Left kidney (tissue), 2 donors: ENCODE data around the gene ATP13A2. TPM values are rescaled to one million over a fixed set of nuclear protein-coding genes. Genes with fewer than 3 reads are reported as not detected.

Source experiments
- DNase-seq: peaks from one replicate; pipeline ENCODE4 v3.0.0-alpha.2; 2013
- polyA plus RNA-seq: library from polyadenylated mRNA; unstranded; fragments of 120-200 nt; gene quantifications from one replicate; pipeline ENCODE4 v1.2.1, GENCODE V29; 2013; ENCODE audit not compliant: insufficient read length

ATP13A2 gene
- polyA plus RNA-seq, 1 donor, result 30.4 TPM

DNA sequence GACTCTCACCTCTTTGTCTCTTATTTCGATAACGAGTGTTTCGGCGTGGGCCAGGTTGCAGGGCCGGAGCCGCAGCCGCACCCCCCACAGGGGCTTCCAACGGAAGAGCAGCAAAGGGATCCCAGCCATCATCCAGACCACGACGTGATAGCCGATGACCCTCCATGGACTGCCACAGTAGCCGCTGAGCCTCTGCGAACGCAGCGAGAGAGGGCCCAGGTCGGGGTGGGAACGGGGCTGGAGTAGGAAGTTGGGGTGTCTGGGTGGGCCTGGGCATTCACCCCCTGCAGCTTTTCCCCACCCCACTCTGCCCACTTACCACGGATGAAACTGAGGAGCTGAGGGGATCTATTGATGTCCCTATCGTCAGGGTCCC, 6.4 kb downstream of the ATP13A2 start:
- no peak for DNase-seq

DNA sequence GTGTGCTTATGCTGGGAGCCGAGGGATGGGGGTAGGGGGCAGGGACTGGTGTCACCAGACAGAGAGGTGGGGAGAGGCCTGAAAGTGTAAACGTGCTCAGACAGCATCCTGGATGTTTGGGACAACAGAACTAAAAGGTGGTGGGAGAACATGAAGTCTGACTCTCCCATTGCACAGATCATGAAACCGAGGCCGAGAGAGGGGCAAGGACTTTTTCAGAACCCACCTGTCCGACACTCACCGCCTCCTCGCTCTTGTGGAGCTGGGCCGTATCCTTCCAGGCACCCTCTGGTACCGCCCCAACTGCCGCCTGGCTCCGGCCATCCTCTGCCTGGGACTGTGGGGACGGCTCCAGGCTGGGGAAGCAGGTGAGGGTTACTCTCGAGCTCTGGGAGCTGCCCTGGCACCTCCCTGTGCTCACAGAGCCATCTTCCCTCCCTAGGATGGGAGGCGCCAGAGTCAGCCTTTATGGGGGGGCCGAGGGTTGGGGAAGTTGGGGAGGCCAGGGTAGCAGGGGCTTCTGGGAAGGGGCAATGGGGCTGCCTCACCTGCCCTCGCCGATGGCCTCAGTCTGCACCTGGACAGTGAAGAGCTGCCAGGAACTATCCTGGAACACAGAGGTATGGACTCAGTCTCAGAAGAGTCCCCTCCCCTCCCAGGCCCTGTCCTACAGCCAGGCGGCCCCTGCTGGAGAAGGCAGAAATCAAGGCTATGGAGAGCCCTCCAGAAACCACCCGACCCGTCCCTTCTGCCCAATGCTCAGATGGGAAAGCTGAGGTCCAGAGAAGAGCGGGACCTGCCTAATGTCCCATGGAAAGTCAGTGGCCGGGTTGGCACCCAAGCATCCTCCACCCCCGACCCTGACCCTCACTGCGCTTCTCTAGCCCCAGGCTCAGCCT, 7.0 kb downstream of the ATP13A2 start:
- DNase-seq, result no peak

GRCh38 chr1:17002524-17002902, 9.2 kb downstream of the ATP13A2 start:
- DNase-seq, result no peak

DNA sequence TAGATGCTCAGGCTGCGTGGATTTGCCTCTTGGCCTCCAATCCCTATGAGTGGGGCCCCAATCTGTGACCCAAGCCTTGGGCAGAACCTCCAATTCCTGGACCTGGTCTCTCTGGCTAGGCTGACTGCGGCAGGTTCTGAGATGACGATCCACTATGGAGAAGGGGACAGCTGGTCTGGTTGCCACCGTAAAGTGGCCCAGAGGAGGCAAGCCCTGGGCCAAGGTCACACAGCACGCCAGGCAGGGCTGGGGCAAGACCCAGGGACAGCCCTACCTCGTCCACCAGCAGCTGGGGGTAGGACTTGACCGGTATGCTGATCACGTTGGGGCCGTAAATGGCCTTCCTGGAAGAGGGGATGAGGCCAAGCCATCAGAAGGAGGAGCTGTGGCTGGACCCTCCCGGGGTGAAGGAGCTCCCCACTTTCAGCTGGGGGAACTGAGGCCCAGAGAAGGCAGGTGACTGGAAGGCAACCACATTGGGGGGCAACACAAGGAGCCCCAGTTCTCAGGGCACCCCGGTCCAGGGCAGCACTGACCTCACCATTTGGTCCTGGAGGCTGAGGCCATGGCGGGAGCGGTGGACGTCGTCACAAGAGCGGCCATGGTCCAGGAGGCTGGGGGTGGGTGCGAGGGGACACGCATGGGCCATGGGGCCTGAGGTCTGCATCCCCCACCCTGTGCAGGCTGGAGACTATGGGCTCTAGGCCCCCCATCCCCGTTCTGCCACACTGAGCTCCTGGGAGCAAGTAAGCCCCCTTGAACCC, 9.8 kb downstream of the ATP13A2 start:
- no peak for DNase-seq

DNA sequence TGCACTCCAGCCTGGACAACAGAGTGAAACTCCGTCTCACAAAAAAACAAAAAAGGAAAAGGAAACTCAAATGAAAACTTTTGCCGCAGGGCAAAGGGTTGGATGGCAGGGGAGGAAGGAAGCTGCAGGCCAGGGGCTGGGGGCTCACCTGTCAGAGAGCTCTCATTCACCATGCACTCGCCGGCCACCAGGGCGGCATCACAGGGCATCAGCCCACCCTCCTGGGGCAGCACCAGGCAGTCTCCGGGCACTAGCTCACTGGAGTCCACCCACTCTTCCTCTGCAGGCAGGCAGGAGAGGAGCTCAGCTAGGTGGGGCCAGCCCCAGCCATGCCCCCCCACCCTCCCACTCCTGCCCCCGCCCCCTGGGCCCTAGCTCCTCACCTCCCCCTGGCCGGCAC, 11.9 kb downstream of the ATP13A2 start:
- DNase-seq, result no peak

GRCh38 chr1:16998589-16998988, 13.1 kb downstream of the ATP13A2 start:
- no peak for DNase-seq

- DNase-seq, result no peak
Observed at GRCh38 chr1:16996845-16997244, 14.9 kb downstream of the ATP13A2 start.

DNA sequence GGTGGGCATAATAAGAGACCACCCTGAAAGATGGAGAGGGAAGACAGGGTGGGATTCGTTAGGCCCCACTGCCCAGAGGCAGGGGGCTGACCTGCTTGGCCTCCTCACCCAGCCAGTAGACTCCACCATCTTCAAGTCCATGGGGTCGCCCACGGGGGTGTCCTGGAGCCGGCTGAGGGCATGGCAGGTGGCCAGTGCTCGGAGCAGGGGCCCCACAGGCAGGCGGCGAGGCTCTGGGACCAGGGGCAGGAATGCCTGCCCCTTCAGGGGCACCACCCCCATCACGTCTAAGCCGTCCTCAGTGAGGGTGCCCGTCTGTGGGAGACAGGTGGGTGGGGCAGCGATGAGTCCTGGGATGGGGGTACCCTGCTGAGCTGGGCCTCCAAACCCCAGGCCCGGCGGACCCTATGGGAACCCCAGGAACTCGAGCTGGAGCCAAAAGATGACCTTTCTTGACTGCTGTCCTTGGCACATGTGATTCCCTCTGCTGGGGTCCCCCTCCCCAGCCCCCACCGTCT, 18.1 kb downstream of the ATP13A2 start:
- no peak for DNase-seq

GRCh38 chr1:16992675-16993074, 19.1 kb downstream of the ATP13A2 start:
- DNase-seq, result no peak

GRCh38 chr1:16992102-16992501, 19.6 kb downstream of the ATP13A2 start:
- no peak for DNase-seq

DNA sequence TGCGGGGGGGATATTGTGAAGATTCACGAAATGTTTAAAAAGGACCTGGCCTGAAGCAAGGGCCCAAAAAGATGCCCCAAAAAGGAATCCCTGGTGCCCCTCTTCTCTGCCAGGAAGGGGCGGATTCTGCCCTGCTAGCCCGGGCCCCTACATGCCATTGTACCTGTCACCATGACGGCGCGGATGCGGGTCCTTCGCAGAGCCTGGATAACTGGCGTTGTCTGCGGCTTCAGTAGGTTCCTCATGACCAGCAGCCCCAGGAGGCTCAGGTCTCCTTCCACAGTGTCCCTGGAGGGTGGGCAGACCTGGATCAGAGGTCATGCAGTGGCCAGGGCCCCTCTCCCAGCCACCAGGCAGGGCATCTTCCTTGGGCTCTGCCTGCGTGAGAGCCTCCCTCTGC, 20.2 kb downstream of the ATP13A2 start:
- DNase-seq, result no peak

GRCh38 chr1:16989676-16990391, 21.9 kb downstream of the ATP13A2 start:
- no peak for DNase-seq

DNA sequence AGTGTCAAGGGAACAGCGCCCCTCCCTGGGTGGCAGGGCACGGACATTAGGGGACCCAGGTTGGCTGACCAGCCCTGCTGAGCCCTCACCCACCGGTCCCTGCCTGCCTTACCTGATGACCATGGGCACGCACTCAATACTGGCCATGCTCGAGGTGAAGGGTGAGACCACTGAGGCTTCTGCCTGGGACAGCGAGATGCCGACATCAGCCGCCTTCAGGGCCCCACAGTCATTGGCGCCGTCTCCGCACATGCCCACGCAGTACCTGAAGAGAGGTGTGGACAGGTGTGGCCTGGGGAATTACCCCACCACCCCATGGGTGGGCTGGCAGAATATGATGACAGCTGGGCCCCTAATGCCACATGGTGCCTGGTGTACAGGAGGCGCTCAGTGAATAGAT, 23.5 kb downstream of the ATP13A2 start:
- DNase-seq, result no peak

GRCh38 chr1:16986962-16987361, 24.8 kb downstream of the ATP13A2 start:
- no peak for DNase-seq

GRCh38 chr1:16986560-16986959, 25.2 kb downstream of the ATP13A2 start:
- DNase-seq, result no peak

DNA sequence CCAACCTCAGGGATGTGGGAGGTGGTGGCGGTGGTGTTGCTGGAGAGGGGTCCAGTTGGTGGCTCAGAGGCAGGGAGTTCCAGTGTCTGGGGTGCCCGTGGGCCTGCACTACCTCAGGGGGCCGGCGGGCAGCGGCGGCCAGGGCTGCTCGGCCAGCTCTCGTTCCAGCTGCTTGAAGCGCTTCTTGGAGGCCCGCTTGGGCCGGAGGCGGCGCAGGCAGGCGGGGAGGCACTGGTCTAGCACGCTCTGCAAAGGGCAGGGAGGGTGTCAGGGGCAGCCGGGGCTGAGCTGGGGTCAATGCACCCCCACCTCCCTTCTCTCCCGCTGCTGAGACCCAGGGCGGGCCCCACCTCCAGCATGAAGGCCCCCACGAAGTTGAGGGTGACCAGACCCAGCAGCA, 25.6 kb downstream of the ATP13A2 start:
- DNase-seq, result no peak

DNA sequence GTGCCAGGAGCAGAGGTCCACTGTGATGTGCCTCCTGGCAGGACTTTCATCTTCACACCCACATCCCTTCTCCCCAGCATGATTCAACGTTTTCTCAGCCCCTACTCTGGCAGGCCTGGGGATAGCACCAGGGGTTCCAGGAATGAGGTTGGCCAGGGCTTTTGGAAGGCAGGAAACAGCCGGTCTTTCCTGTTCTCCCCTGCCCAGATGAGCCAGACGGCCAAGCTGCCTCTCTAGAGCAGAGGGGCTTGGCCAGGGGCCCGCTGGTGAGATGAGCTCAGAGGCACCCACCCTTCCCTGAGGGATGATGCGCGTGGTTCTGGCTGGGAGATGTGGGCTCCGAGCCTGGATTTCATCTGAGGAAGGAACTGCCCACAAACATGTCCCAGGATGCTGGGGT, 27.0 kb downstream of the ATP13A2 start:
- DNase-seq, result no peak

DNA sequence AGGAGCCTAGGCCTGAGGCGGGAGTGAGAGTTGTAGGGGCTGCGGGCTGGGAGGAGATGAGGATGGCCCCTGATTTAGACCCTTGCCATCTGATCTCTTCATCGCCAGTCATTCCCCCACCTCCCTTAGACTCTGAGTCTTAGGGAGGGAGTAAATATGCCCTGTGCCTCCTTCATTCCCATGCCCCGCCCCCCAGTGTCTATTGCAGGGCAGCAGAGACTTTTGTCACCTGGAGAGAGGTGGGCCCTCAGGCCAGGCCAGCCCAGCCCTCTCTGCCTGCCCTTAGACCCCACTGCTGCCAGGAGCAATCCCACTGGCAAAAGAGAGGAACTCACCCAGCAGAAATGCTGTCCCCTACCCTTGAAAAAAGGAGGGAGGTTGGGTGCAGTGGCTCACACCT, 28.1 kb downstream of the ATP13A2 start:
- DNase-seq, result no peak

GRCh38 chr1:16982902-16983301, 28.8 kb downstream of the ATP13A2 start:
- no peak for DNase-seq

GRCh38 chr1:16981269-16981849, 30.4 kb downstream of the ATP13A2 start:
- no peak for DNase-seq

DNA sequence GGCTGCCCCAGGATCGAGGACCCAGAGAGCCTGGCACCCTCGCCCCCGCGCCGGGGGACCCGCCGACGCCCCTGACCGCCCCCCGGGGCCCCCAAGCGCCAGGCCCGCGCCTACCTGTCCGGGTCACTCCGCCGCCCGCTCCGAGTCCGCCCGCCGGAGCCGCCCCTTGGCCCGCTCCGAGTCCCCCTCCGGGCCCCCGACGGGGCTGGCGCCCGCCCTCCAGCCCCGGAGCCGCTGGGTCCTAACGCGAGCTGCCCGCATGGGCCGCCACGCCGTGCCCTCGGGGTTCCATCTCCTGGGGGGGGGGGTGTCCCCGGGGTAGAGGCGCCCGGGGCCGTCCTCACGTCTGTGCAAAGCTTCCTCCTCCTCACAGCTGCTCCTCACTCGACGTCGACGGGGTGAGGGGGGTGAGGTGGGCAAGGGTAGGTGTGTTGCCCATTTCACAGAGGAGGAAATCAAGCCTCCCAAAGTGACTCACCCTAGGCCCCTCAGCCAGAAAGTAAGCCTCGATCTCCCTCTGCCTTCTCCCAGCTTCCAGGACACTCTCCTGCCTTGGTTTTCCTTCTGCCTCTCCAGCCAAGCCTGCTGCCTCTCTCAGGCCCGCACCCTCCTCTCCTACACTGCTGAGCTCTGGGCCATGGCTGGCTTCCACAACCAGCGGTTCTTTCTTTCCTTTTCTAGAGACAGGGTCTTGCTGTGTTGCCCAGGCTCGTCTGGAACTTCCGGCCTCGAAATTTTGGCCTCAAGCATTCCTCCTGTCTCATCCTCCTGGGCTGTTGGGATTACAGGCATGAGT, 31.1 kb downstream of the ATP13A2 start, which contains the start of gene MFAP2:
TSS of gene MFAP2 (minus strand) at position 148 of the 796 bp plus-strand sequence. CDS start 2,347 bp downstream, outside the sequence.
- no peak for DNase-seq
